GM21529 (cell line): ENCODE data around the gene CSNK1D.
"Not testable (repeated sequence)": the region's sequence is repeated elsewhere in the genome, so short reads cannot be mapped to it uniquely, and the experiment has no call there.

Experiments used
- ATAC-seq: cut with Tn5 transposase; IDR thresholded peaks from one replicate; pipeline ENCODE4 v1.9.1; 2021; ENCODE audit not compliant: unreplicated experiment

Gene CSNK1D

DNA sequence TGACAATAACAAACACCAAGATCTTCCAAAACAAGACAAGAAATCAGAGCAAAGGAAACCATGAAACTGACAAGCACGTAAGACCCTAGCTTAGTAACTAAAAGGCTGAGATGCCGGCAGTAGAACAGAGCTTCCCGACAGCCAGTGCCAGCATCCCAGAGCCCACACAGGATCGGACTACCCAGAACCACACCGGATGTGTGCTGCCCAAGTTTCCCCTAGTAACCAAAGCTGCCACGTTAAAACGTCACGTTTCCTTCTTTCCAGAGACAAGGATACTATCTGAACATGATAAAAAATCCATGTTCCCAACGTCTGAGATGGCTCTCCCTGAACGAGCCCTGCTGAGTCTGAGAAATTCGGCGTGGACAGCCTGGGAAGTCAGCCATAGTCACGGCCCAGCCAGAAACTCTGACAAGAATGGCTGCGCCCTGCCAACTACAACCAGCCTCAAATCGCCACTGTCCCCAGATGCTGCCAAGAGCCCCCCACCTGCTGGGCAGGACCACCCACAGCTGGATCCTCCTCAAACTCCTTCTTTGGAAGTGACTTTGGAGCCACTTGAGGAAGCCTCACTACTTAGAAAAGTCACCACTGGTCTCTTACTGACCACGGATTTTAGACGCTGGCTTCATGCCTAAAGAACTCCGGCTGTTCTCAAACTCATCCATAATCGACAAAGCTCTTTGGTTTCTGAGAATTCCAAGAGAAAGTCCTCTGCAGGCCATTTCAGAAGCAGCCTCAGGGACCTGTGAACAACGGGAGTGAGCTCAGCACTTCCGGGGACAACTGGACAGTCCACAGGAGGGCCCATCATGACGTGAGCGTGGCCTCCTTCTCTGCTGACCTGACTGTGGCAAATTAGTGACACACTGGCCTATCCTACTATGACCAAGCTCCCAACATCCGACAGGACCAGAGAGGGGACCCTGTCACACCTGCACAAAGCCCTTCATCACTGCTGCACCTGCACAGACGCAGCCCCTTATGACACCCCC lies 77.5 kb downstream of the CSNK1D start:
- ATAC-seq, result no peak

- ATAC-seq, result no peak
These were observed 78.7 kb downstream of the CSNK1D start for GRCh38 chr17:82194765-82195164.

DNA sequence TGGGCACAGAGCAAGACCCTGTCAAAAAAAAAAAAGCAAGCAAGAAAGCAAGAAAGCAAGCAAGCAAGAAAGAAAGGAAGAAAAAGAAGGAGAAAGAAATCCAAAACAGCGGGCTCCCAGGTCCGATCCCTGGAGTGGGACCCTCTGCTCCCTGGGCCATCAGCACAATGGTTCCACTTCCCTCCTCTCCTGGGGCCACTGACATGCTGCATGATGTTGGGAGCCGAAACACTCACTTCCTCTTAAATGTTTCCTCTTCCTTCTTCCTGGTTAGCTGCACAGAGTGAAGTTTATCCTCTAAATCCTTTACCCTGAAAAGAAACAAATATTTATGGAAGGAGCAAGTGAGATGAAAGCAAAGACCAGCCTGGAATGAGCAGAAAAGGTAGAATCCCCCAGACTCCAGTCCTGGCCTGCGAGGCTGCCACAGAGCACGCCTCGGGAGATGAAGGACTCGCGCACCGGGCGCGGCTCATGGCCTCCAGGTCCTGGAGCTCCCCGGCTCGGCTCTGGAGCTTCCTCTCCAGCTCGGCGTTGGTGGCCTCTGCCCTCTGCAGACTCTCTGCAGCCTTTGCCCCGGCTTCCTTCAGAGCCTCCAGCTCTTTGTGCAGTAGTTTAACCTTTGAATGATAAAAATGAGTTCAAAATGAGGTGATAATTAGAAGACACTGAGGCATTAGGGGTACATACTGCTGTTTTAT lies 79.8 kb downstream of the CSNK1D start:
- no peak for ATAC-seq

DNA sequence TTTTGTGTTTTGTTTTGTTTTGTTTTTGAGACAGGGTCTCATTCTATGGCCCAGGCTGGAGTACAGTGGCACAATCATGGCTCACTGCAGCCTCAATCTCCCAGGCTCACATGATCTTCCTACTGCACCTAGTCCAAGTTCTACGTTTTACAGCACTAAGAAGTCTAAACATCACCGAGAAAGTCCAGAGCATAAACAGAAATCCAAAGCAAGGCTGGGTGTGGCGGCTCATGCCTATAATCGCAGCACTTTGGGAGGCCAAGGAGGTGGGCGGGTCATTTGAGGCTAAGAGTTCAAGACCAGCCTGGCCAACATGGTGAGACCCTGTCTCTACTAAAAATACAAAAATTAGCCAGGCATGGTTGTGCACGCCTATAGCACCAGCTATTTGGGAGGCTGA lies 80.5 kb downstream of the CSNK1D start:
- ATAC-seq, result not testable (repeated sequence)
